Stimulated activated CD4-positive, alpha-beta T cell treated with anti-CD3 and anti-CD28 coated beads, Interleukin-2, amount 100 ng/mL, for 48 hours (primary cell): ENCODE results near the gene ALKAL2.

Experiments
- DNase-seq, 2 donors: peaks; one replicate each; pipeline ENCODE4 v3.0.0-alpha.2; 2020

ALKAL2 gene

GRCh38 chr2:238869-239268, 49.0 kb downstream of the ALKAL2 start:
- no peak for DNase-seq

GRCh38 chr2:238431-238830, 49.5 kb downstream of the ALKAL2 start:
- no peak for DNase-seq

DNA sequence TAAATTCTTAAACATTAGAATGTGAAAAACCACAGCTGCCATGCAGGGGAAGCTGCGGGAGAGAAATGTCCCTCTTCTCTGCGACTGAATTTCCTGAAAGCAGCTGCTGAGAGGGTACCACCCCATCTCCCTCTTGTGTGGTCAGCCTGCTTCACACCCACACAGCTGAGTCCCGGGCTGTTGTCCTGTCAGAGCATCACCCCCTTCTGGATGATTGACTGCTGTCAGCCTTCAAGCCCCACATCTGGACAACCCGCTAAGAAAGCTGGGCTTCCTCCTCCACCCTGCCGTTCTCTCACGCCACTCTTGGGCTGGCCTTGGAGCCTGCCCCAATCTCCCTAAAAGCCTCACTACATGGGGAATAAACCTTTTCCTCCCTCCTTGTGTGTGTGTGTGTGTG, 50.0 kb downstream of the ALKAL2 start:
- DNase-seq: no peak

DNA sequence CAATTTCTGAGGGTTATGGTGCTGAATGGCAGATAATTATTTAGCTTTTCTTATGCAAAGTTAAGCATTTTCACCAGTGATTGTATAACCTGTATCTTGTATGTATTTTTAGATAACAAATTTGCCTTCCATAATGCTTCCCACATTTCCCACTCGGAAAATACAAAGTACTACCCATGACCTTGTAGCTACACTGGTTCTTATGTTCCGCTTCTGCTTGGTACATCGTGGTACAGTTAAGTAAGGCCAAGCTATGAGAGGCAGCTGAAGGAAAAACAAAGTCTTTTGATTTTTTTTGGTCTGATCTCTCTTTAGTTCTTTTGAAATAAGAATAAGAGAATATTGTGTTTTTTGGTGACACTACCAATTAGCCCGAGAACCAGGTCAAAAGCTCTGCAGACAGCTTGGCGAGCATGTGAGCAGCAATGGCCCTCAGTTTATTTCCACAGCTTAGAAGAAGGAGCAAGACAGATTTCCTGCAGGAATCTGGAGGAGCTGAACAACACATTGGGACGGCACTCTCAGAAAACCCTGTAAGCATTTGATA, 50.8 kb downstream of the ALKAL2 start:
- no peak for DNase-seq

DNA sequence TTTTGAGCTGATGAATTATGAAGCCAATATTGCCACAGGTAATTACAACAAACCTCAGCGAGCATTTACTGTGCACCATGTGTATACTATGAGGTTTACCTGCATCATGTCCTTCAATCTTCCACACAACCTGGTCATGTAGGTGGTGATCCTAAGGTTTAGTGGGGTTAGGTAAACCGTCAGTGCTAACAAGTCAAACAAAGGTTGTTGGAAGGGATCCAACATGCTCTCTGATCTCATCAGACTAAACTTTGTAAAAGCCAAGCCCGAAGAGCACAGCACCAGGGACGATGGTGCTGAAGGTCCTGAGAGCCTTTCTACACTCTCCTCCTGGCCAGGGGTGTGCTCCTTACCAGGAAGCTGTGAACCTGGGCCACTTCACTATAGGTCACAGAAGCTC, 53.5 kb downstream of the ALKAL2 start:
- DNase-seq: no peak

GRCh38 chr2:233030-233429, 54.9 kb downstream of the ALKAL2 start:
- DNase-seq: no peak

DNA sequence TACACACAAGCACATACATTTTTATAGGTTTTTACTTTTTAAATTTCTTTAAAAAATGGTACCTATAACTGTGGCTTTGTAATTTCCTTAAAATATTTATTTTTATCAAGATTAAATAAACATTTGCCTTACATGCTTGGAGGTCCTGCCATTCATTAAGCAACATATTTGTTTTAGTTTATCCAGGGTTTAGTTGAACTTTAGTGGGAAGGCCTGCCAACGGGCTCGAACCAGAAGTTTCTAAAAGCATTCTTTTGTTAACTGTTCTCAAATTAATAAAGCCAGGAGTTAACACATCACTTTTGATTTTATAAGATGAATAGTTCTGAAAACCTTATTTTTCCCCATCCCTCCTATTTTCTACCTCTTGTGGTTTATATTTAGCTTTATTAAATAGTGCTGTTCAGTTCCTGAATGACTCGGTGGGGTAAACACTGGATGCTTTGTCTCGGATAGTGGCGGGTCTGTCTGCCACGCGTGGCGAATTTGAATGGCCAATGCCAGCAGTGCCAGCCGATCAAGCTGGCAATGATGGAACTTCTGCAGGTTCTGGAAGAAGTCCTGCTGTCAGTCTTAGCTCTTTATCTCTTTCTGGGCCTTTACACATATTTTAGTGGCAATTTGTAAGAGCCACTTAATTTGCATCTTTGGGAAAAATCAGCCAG, 56.2 kb downstream of the ALKAL2 start:
- no peak for DNase-seq
